GM19468 (cell line): ENCODE measurements around the gene RTN4R.

Source experiments
- ATAC-seq: cut with Tn5 transposase; IDR thresholded peaks from one replicate; pipeline ENCODE4 v1.9.1; 2021; ENCODE audit warnings: mild to moderate bottlenecking, moderate library complexity, moderate number of reproducible peaks; ENCODE audit not compliant: unreplicated experiment; ENCODE audit errors: extremely low read depth

RTN4R gene

DNA sequence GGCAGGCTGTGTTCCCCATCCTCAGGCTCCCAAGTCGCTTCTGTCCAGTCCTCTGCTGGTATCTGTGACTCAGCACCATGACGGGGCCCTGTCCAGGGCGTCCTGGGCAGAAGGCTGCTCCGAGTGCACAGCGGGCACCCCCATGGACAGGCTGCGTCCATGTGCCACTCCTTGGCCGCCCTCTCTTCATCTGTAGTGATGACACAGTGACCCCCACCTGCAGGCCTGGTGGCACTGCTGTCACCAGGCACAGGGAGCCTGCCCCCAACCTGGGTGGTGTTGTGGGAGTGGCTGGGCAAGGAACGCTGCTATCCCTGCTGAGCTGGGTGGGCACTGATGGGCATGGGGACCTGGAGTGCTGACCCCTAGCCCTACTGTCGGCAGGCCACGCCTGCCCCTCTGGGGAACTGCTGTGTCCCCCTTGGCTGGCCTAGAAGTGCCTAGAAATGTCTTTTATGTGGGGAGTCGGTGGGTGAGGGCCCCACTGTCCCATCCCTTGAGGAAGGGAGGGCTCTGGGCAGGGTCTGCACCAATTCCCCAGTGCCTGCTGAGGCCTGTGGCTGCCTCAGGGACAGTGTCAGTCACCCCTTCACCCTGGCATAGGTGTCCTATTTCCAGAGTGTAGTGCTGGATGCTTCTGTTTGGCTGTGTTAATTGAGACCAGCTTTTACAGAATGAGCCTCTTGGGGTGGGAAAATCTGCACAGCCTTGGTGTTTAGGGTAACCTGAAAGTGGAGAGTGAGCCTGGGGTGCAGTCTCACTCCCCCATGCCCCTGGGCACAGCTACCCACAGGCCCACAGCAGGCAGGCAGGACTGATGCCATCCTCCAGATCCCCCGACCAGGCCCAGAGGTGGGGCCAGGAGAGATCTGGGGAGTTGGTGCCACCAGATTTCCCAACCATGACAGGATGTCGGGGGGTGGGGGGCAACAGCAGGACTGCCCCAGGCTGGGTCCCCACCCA is 34.5 kb downstream of the RTN4R start:
- no peak for ATAC-seq

DNA sequence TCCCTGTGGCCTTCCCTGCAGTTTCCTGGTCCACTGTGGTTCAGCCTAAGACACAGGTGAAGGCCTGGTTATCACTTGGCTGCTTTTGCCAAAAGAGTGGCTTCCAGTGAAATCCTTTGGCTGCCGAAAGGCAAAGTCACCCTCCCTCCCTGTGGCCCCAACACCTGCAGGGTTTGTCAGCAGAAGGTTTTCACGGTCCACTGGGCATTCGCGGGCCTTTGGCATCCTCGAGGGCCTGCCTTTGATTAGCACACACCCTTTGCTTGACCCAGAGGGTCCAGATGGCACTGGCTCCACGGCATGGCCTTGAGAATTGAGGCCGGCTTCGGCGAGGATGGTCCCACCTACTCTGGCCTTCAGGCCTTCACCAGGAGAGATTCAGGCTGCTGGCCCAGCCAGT is 35.3 kb downstream of the RTN4R start:
- ATAC-seq = no peak

DNA sequence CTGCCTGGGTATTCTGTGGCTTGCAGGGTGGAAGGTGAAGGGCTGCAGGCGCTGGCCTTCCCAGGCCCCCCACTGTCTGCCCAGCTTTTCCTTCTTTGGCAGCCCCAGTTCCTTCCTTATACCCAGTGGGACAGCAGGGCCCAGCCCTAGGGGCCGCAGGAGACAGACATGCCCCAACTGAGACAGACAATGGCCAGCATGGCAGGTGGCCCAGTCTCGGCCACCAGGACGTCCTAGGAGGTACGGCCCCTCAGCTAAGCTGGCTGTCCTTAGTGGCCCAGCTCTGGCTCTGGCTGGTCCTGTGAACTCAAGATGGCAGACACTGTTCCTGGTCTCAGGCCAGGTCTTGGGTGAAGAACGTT is 35.9 kb downstream of the RTN4R start:
- ATAC-seq = no peak

DNA sequence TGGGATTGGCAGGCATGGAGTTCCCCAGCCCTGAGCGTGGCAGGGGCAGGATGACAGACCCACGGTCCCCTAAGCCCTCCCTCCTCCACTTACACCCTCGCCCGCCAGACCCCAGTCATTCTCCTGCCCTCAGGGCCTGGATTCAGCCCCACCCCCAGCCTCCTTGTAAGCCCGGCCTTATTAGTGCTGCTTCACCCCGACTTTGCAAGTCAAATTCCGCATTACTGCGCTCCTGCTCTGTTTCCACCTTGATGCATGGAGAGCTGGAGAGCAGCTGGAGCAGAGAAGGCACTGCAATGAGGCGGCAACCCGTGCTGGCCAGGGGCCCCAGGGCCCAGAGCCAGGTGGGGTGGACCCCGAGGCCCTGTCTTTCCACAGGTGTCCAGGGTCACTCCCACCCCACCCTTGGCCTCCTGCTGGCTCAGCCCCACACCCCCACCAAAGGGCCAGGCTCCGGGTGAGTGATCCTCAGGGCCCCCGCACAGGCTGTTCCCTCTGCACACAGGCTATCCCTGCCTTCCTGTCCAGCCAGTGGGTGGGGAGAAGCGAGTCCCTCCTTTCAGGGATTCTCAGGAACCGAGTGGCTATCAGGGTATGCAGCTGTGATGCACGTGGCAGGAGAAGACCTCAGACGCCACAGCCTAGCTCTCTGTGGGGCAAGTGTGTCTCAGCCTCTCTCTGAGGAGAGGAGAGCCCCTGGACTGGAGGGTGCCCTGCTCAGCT is 36.4 kb downstream of the RTN4R start:
- ATAC-seq = no peak

DNA sequence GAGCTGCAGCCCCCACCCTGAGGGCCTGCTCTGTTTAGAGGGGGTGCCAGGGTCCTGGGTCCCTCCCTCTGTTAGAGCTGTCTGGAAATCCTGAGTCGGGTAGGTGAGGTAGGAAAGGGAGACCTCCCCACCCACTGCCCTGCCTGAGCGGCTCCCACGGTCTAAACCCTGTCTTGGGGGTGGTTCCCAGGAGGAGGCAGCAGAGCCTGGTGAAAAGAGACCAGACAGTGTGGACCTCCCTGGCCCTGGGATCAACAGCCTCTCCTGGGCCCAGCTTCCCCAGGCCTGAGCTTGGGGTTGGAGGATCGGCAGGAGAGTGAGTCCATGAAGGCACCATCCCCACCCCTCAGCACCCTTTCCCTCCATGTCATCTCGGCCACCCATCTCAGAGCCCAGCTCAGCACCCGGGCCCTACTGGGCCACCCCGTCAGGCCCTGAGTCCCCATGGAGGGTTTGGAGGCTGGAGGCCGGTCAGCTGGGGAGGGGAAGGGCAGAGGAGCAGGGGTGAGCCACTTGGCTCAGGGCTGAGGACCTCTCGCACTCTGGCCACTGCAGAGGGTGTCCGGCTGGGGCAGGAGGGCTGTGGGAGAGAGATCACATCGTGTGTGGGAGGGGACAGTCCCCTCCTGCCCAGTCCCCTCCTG is 37.2 kb downstream of the RTN4R start:
- ATAC-seq = no peak

DNA sequence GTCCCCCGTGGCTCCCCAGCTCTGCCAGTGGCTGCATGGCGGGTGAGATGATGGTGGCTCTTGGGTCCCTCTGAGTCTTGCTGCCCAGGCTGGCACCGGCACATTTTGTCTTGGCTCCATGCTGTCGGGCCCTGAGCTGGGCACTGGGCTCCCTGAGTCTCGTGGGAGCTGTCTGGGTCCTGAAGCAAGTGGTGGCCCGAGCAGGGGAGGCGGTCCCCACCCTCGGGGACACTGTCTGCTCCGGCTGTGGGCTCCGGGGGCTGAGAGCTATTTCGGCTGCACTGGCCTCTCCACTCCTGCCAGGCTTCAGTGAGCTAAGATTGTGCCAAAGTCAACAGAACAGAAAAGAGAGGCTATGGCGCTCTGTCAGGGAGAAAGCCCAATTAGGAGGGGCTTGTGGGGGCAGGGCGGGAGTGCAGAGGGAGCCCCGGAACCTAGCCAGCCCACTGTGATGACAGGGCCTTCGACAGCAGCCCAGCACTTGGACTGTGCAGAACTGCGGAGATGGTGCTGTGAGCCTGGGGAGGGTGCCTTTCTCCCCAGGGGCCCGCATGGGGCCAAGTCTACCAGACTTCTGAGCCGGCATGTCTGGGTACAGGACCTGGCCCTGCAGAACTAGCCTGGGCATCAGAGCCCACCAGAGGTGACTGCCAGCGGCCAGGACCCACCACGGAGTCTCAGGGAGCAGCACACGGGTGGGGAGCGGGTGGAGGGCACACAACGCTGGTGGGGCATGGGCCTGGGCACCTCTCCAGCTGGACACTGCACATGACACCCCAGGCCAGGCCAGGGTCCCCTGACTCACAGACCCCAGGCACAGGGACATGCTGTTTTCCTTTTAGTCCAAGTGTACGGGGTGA is 38.0 kb downstream of the RTN4R start:
- ATAC-seq = no peak

DNA sequence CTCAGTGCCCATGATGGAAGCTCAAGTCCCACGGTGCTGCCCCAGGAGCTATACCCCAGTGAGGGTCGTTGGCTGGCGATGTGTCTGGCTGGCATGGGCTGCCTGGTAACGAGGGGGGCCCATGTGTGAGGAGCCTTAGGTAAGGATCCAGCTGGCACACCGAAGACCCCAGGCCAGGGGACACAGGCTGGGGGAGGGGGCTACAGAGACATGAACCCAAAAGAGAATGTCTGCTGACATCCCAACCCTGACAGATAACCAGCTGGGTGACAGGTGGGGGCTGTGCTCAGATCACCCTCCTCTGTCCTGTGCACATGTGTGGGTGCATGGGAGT is 39.2 kb downstream of the RTN4R start:
- no peak for ATAC-seq

DNA sequence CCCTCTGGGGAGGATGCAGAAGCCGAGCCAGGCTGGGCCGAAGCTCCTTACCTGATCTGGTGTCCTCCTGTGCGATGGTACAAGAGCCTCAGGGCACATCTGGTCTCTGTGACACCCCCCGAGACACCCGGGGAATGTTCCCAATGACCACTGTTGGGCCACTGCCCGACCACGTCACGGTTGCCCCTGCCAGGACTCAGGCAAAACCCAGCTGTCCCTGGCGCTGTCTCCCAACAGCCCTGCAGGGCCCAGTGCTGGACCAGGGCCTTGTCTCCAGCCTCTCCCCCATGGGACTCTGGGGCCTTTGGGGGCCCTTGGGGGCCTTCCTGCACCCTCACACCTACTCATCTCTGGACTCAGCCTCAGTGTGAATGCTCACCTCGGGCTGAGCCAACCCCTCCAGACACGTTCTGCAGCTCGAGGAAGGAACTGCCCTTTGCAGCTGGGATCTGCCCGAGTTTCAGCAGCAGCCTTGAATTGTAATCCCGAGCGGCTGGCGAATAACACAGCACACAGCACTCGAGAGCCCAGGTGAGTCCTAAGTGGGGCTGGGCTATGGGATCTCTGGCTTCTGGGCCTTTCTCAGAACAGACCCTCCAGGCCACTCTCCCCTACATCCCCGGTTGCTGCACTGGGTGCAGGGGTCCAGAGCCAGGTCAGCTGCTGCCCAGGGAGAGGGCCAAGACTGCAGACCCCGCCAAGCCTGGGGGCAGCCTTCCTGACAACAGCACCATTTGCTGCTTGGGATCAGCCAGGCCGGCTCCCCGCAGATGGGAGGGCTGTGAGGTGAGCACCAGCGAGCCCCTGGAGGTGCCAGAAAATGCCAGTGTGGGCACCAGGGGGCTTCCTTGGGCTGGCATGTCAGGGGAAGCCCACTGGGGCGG is 39.8 kb downstream of the RTN4R start:
- ATAC-seq = no peak

DNA sequence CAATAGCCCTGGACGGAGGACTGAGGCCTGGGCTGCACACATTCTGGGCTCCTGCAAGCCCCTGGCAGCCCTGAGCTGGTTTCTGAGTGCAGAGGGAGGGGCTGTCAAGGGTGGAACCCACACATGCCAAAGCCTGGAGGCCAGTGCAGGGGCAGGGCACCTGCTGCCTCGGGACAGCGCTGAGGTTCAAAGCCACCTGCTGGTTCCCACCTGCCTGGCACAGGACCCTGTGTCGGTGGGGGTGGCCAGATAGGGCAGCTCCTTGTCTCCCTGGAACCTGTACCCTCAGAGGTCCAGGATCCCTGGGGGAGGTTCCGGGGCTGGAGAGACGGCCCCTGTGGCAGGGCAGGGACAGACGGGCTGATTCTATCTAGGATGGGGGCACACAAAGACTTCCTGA is 40.8 kb downstream of the RTN4R start:
- no peak for ATAC-seq

DNA sequence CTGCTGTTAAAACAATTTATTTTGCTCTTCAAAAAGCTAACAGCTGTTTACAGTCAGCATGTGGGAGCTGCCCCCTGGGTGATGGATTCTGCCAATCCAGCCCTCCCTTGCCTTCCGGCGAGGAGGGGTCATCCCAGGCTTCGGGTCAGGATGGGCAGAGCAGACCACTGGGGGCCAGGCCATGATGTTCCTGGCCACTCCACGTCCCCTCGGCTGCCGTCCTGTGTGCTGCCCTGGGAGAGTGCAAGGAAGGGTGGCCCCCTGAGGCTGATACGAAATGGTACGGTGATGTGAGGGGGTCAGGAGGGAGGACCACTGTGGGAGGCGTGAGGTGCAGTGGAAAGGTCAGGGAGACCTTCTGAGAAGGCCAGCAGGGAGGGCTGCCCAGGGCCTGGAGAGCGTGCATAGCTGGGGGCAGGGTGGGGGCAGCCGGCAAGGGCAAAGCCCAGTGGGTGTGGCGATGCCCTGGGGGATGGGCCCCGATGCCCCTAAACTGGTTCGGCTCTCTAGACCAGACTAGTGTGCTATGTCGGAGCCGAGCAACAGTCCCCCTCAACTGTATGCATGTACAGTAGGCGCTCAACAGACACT is 41.3 kb downstream of the RTN4R start:
- ATAC-seq = no peak

DNA sequence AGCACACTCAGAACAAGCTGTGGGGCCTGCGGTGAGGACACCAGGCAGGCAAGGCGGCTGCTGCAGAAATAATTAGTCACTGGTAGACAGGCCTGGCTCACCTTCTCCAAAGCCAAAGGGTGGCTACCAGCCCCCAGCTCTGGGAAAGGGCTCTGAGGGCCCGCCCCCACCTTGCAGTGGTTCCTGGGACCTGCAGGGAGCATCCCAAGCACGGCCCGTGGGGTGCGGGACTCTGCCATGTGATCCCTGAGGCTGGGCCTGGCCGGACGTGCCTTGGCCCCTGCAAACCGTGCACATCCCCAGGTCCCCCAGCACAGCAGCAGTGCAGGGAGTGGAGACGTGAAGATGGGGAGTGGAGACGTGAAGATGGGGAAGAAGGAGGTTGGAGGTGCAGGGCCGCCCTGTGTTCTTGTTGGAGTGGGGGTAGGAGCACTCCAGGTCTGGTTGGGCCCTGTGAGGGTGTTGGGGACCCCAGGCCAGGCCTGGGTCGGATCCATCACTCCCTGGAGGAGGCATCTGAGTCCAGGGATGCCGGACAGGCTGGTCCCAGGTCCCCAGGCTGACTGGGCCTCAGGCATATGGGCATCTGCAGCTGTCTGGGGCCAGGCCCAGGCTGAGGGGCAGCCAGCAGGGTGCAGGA is 41.9 kb downstream of the RTN4R start:
- ATAC-seq = no peak

DNA sequence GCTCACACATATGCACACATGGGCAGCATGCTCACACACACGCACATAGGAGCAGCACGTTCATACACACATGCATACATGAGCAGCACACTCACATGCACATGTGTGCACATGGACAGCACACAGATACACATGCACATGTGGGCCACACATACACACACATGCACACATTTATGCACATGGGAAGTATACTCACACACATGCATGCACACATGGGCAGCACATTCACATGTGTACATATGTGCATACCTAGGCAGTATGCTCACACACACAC is 42.5 kb downstream of the RTN4R start:
- ATAC-seq = no peak

DNA sequence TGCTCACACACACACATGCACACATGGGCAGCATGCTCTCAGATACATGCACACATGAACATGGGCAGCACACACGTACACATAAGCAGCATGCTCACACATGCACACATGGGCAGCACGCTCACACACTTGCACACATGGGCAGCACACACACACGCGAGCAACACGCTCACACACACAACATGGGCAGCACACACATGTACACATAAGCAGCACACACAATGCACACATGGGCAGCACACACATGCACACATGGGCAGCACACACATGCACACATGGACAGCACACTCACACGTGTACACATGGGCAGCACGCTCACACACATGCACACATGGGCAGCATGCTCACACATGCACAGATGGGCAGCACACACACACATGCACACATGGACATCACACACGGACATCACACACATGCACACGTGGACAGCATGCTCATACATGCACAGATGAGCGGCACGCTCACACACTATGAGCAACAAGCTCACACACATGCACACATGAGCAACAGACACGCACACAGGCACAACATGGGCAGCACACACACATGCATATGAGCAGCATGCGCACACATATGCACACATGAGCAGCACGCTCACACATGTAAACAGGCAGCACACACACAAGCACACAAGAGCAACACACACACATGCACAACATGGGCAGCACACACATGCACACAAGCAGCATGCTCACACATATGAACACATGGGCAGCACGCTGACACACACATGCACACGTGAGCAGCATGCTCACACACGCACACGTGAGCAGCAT is 43.0 kb downstream of the RTN4R start:
- no peak for ATAC-seq

DNA sequence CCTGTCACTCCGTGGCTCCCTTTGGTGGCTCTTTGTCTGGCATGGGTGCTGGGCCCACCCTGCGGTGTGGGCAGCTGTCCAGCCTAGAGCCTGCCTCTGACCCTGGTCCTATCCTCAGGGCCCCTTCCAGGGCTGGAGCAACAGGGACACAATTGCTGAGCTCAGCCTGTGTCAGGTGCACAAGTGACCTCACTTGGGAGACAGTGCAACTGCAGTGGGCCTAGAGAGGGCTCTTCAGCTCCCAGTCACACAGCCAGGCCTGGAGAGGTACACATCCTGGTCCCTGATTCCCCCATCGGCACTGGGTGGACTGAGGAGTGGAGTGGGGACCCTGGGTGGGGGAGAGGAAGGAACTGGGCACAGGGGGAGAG is 43.9 kb downstream of the RTN4R start:
- ATAC-seq = no peak

DNA sequence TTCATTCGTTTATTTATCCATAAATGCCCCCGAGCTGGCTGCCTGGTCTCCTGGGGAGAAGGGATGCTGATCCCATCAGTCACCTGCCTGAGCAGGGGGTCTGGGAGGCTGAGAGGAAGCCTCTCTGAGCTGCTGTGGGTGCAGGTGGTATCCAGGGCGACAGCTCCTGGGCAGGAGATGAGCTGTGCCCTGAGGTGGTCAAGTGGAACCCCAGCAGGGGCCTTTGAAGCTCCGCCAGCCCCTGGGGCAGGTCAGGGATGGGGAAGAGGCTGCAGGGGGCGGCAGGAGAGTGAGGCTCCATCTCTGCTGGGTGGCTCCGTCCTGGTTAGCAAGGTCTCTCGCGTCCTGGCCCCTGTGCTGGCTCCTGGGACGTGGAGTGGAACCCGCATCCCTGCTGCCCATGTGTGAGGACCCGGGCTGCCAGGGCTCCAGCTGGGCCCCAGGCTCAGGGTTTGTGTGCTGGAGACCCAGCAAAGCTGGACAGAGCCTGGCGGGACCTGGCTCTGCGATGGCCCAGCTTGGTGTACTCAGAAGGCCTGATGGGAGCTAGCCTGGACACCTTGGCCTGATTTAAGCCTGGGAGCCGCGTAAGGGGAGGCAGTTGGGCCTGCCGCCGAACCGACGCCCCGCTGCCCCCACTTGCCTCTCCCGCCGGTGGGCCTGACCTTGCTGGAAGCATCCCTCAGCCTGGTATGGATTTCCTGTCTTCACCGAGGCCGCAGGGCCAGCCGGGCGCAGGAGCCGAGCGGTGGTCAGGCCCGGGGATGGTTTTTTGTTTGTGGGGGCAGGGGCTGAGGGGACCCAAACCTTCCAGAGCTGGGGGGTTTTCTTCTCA is 44.5 kb downstream of the RTN4R start:
- ATAC-seq = no peak

DNA sequence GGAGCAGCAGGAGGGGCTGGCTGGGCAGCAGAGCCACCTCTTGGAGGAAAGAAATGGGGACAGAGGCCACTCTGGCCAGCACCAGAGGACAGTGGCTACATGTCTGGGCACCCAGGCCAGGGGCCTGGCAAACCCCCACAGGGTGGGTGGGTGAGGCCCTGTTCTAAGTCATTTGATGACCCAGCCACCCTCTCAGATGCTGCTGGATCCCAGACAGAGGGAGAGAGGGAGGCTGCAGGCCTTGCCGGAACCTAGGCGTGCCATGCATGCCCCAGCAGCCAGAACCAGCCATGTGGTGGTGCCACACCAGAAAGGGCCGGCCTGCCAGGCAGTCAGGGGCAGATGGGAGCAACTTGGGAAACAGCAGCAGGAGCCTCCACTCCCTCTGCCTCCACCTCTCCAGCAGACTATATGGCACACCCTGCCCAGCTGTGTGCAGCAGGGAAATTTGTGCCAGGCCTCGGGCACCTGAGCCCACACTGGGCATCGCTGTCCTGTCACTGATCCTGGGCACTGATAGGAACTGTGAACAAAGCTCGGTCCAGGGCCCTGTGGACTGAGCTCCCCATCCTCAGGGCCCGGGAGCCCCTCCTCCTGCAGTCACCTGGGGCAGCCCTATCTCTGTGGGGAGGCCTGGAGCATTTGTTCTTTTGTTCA is 45.2 kb downstream of the RTN4R start:
- ATAC-seq = no peak
